ENCODE data around the gene STRADB. TPM values are rescaled to one million over a fixed set of nuclear protein-coding genes. Genes with fewer than 3 reads are reported as not detected.

STRADB gene
- polyA plus RNA-seq, 1 donor from 2014 or later = 74.8 TPM

GRCh38 chr2:201467666-201468065, 16.1 kb downstream of the STRADB start:
- Histone ChIP-seq H2AFZ (ENCODE audit: low read depth, low read length) (no peak overlapping the region), H3F3A (ENCODE audit: insufficient read depth, low read length, poor library complexity, severe bottlenecking) (no peaks in the 10 kb centered on the region), H3K36me3 (ENCODE audit: insufficient read depth, low read length) (peaks cover 11% of the 10 kb centered on the region), H3K27me3 (ENCODE audit: insufficient read depth, low read depth, low read length) (no peaks in the 10 kb centered on the region), H4K20me1 (ENCODE audit: insufficient read depth) (no peaks in the 10 kb centered on the region), H3K4me2 (ENCODE audit: low read length) (no peak overlapping the region), H3K79me2 (replicated peaks; ENCODE audit: insufficient read depth, low read length) (no peaks in the 10 kb centered on the region), H3K9me2 (ENCODE audit: insufficient read depth, low read length) (no peaks in the 10 kb centered on the region), H3K27ac (ENCODE audit: low read length) (no peak overlapping the region), H3K9me3 (ENCODE audit: low read length) (no peaks in the 10 kb centered on the region), H3K9ac (ENCODE audit: low read length) (no peak overlapping the region), H3K4me3 (ENCODE audit: low read length) (no peak overlapping the region)
- no peak for TF ChIP-seq EP300 (conservative IDR thresholded peaks at IDR 0.05; ENCODE audit: poor library complexity, severe bottlenecking)
- TF ChIP-seq REST (IDR thresholded peaks at IDR 0.05; ENCODE audit: borderline replicate concordance) = no peak
- no peak for TF ChIP-seq EZH2 (IDR thresholded peaks at IDR 0.05; ENCODE audit: borderline replicate concordance, insufficient read depth, low read length, poor library complexity, severe bottlenecking)
- TF ChIP-seq RAD21 (conservative IDR thresholded peaks at IDR 0.05) = no peak

- peaks cover 6% of the 10 kb centered on the region for H3K36me3 ChIP-seq (ENCODE audit: insufficient read depth, low read length)
- H3K79me2 ChIP-seq (replicated peaks; ENCODE audit: insufficient read depth, low read length) = no peaks in the 10 kb centered on the region
- no peak overlapping the region for H3K4me2 ChIP-seq (ENCODE audit: low read length)
- H3K27ac ChIP-seq (ENCODE audit: low read length) = no peak overlapping the region
- H3K4me3 ChIP-seq (ENCODE audit: low read length) = no peak overlapping the region
- no peaks in the 10 kb centered on the region for H3K9me2 ChIP-seq (ENCODE audit: insufficient read depth, low read length)
- no peaks in the 10 kb centered on the region for H3F3A ChIP-seq (ENCODE audit: insufficient read depth, low read length, poor library complexity, severe bottlenecking)
- no peaks in the 10 kb centered on the region for H3K27me3 ChIP-seq (ENCODE audit: insufficient read depth, low read depth, low read length)
- H3K9ac ChIP-seq (ENCODE audit: low read length) = no peak overlapping the region
- no peaks in the 10 kb centered on the region for H3K9me3 ChIP-seq (ENCODE audit: low read length)
- H4K20me1 ChIP-seq (ENCODE audit: insufficient read depth) = no peaks in the 10 kb centered on the region
- no peak overlapping the region for H2AFZ ChIP-seq (ENCODE audit: low read depth, low read length)
- no peak for TF ChIP-seq POLR2AphosphoS5 (IDR thresholded peaks at IDR 0.05)
- no peak for TF ChIP-seq TAF1 (IDR thresholded peaks at IDR 0.05; ENCODE audit: low read depth)
- TF ChIP-seq SMC3 (conservative IDR thresholded peaks at IDR 0.05; ENCODE audit: poor library complexity) = no peak
- no peak for TF ChIP-seq RAD21 (conservative IDR thresholded peaks at IDR 0.05)
- no peak for TF ChIP-seq MXI1 (conservative IDR thresholded peaks at IDR 0.05; ENCODE audit: poor library complexity, severe bottlenecking)
- TF ChIP-seq EP300 (conservative IDR thresholded peaks at IDR 0.05; ENCODE audit: poor library complexity, severe bottlenecking) = no peak
- TF ChIP-seq EZH2 (IDR thresholded peaks at IDR 0.05; ENCODE audit: borderline replicate concordance, insufficient read depth, low read length, poor library complexity, severe bottlenecking) = no peak
- no peak for TF ChIP-seq REST (IDR thresholded peaks at IDR 0.05; ENCODE audit: borderline replicate concordance)
- TF ChIP-seq CTCF (IDR thresholded peaks at IDR 0.05; ENCODE audit: poor library complexity, severe bottlenecking) = no peak
Observed at GRCh38 chr2:201470821-201471731, 19.5 kb downstream of the STRADB start.

Data from neural cell (in vitro differentiated cells).